ENCODE results near the gene KRT17. TPM values are rescaled to one million over a fixed set of nuclear protein-coding genes. Genes with fewer than 3 reads are reported as not detected.

Gene KRT17
- total RNA-seq: 0.94 TPM in 1 of 2 replicates, not detected in the other

DNA sequence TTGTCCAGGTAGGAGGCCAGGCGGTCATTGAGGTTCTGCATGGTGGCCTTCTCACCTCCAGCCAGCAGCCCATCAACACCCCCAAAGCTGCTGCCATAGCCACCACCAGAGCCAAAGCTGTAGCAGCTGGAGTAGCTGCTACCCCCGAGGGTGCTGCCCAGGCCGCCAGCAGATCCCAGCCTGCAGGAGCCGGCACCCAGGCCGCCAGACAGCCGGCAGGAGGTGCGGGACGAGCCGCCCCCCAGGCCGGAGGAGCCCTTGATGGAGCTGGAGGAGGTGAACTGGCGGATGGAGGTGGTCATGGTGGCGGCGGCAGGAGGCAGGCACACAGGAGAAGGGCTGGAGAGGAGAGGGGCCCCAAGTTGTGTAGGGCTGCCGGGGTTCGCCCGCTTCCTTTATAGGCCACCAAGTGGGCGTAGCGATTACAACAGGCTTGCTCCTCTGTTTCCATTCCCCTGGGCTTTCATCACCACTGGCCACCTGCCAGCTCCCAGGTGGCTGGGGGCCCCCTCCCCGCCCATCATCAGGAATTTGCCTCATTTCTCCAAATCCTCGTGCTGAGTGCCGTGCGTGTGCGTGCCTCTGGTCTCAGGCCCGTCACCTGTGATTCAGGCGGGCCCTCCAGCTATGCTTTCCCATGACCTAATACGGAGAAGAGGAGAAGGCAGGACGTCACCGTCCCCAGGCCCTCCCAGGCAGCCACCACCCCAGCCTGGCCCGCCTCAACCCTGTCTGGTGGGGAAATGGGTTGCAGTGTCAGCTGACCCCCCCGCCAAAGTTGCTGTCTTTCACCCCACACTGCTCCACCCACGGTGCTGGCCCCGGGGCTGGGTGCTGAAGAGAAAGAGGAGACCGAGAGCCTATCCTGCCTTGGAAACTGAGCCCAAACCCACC lies at the start of gene KRT17:
TSS of gene KRT17 (minus strand) at position 368 of the 894 bp plus-strand sequence. CDS start at position 302, 66 bp downstream.

DNA sequence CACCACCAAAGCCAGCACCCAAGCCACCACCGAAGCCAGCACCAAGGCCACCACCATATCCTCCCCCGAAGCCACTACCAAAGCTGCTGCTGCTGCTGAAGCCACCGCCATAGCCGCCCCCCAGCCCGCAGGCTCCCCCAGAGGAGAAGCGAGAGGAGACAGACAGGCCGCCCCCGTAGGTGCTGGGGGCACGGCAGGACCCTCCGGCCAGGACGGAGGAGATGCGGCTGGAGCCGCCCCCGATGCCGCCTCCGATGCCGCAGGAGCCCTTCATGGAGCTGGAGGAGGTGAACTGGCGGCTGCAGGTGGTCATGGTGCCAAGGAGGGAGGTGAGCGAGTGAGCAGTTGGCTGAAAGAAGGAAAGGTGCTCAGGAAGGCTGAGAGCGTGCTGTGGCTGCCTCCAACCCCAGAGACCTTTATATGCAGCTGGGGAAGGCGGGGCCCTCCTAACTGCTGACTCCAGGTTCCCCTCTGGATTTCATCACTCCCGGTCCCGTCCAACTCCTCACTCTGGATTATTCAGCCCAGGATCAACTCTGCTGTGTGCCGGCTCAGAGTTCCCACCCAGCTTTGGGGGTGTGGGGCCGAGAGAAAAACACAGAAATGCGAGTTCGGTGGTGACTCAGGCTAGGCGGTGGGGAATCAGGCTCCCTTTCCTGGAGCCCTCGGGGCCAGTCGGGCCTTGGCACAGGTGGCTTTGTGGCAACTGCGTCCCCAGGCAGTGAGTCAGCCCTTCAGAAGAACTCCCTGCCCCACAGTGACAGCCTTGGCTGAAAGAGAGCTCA lies 11.8 kb downstream of the KRT17 start, which contains the start of gene KRT16:
TSS of gene KRT16 (minus strand) at position 392 of the 785 bp plus-strand sequence. CDS start at position 313, 79 bp downstream.

DNA sequence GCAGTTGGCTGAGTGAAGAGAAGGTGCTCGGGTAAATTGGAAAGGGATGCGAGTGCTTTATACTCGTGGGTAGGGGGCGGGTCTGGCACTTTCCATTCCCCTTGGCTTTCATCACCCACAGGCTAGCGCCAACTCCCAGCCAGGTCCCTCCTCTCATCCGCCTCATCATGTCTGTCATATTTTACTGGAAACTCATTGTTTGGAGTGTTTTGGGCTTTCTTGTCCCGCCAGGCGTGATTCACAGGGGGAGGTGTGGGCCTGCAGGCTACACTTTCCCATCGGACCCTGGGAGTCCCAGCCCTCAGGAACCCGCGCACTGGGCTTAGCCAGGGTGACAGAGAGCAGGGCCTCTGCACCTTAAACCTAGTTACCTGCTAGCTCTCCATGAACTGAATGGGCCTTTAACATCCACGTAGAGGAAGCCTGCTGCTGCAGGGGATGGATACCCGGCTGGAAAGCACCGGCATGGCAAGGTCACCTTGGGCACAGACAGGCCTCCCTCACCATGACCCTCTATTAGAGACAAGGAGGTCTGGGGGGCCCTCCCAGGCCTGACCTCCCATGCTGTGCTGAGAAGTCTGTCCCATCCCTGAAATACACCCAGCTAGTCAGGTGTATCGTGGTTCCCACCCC lies 37.4 kb downstream of the KRT17 start, which contains the start of gene KRT14:
TSS of gene KRT14 (minus strand) at position 33 of the 633 bp plus-strand sequence. CDS start 61 bp downstream, outside the sequence.

DNA sequence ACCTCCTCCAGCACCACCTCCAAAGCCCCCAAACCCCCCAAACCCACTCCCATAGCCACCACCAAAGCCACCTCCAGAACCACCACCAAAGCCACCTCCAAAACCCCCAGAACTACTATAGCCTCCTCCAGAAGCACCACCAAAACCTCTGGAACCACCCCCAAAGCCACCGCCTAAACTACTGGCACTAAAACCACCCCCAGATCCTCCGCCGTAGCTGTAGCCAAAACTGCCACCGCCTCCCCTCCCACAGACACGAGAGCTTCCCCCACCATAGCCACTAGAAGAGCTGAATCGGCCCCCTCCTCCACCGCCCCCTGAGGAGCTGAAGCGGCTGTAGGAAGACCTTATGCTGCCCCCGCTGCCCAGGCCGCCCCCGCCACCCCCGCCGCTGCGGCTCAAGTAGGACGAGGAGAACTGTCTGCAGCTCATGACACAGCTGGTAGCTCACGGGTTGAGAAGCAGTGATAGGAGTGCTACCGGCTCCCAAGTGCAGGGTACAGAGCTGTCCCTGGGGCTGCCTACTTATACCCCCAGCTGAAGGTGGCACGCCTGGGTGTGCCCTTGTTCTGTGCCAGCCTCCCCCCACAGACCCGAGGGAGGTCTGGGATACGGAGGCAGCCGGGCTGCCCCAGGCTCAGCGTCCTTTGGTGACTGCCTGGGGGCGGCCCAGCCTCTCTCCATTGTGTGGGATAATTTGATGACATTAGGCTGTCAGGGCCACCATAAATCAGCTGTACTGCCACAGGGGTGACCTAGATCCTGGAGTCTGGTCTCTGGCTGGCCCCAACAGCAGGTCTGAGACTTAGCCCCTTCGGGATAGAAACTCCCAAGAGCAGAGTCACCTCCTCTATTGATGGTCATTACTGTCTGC lies 52.6 kb downstream of the KRT17 start, which contains the start of gene KRT9:
TSS of gene KRT9 (minus strand) at position 499 of the 874 bp plus-strand sequence. CDS start at position 432, 67 bp downstream.

Other genes with a start within 250 kb of the KRT17 start
- 0.69 and 1.00 TPM in 2 replicates for gene KRT34, start 242.3 kb downstream of the KRT17 start, total RNA-seq
- not detected in 2 replicates for gene KRT31, start 227.0 kb downstream of the KRT17 start, total RNA-seq
- not detected in 2 replicates for gene KRT37, start 200.0 kb downstream of the KRT17 start, total RNA-seq
- not detected in 2 replicates for gene KRT38, start 183.6 kb downstream of the KRT17 start, total RNA-seq
- gene KRT32, start 157.2 kb downstream of the KRT17 start, total RNA-seq: not detected in 2 replicates
- not detected in 2 replicates for gene KRT35, start 143.4 kb downstream of the KRT17 start, total RNA-seq
- 0.27 TPM in 1 of 2 replicates, not detected in the other for gene KRT36, start 134.7 kb downstream of the KRT17 start, total RNA-seq
- not detected in 2 replicates for gene KRT13, start 119.0 kb downstream of the KRT17 start, total RNA-seq
- gene KRT15, start 105.7 kb downstream of the KRT17 start, total RNA-seq: 18.9 and 31.8 TPM in 2 replicates
- 492 and 493 TPM in 2 replicates for gene KRT19, start 96.3 kb downstream of the KRT17 start, total RNA-seq
- not detected in 2 replicates for gene KRT9, start 52.5 kb downstream of the KRT17 start, total RNA-seq
- not detected in 2 replicates for gene KRT14, start 37.7 kb downstream of the KRT17 start, total RNA-seq
- gene KRT16, start 11.8 kb downstream of the KRT17 start, total RNA-seq: not detected in 2 replicates
- gene EIF1, start 64.3 kb upstream of the KRT17 start, total RNA-seq: 83.4 and 101 TPM in 2 replicates
- gene GAST, start 87.8 kb upstream of the KRT17 start, total RNA-seq: not detected in 2 replicates
- gene HAP1, start 110.1 kb upstream of the KRT17 start, total RNA-seq: not detected in 2 replicates
- gene JUP, start 162.1 kb upstream of the KRT17 start, total RNA-seq: 169 and 195 TPM in 2 replicates
- 28.8 and 30.7 TPM in 2 replicates for gene P3H4, start 187.4 kb upstream of the KRT17 start, total RNA-seq
- 83.2 and 91.1 TPM in 2 replicates for gene FKBP10, start 188.4 kb upstream of the KRT17 start, total RNA-seq
- gene NT5C3B, start 211.7 kb upstream of the KRT17 start, total RNA-seq: 52.2 and 58.0 TPM in 2 replicates
- not detected in 2 replicates for gene KLHL10, start 213.2 kb upstream of the KRT17 start, total RNA-seq
- gene KLHL11, start 240.8 kb upstream of the KRT17 start, total RNA-seq: 13.9 and 16.4 TPM in 2 replicates

All from mammary microvascular endothelial cell (primary cell).